Activated CD8-positive, alpha-beta T cell treated with anti-CD3 and anti-CD28 coated beads, Interleukin-2, amount 10 ng/mL, durations not matched to agents 7 days and 5 days (primary cell): ENCODE measurements around the gene HCFC1R1. TPM values are rescaled to one million over a fixed set of nuclear protein-coding genes. Genes with fewer than 3 reads are reported as not detected.
"Not testable (repeated sequence)": the region's sequence is repeated elsewhere in the genome, so short reads cannot be mapped to it uniquely, and the experiment has no call there.

Source experiments
- ATAC-seq: fragments of 150-1000 bp; cut with Tn5 transposase; one replicate; pipeline ENCODE4 v1.10.0; 2021; ENCODE audit warnings: moderate library complexity
- CTCF ChIA-PET: fragments of 350-600 bp; sonication (Branson Sonifier 250); formaldehyde crosslinking; loops from one replicate; lab custom pipeline; 2021; ENCODE audit warnings: antibody characterized with exemption; lab: Charles Lee
- POLR2A ChIA-PET: fragments of 350-600 bp; sonication (Branson Sonifier 250); formaldehyde crosslinking; loops from one replicate; lab custom pipeline; 2021; ENCODE audit warnings: antibody characterized with exemption; lab: Charles Lee
- DNase-seq: peaks from one replicate; pipeline ENCODE4 v3.0.0-alpha.2; 2020
- H3K27ac Mint-ChIP-seq: one replicate; pipeline ENCODE4 v1.8.0; 2021; ENCODE audit warnings: mild to moderate bottlenecking, mixed read lengths
- H3K27me3 Mint-ChIP-seq: one replicate; pipeline ENCODE4 v1.8.0; 2021; ENCODE audit warnings: low read depth, mixed read lengths
- H3K36me3 Mint-ChIP-seq: one replicate; pipeline ENCODE4 v1.8.0; 2021; ENCODE audit warnings: low read depth, mixed read lengths
- H3K4me1 Mint-ChIP-seq: one replicate; pipeline ENCODE4 v1.8.0; 2021; ENCODE audit warnings: low read depth, mixed read lengths
- H3K4me3 Mint-ChIP-seq: one replicate; pipeline ENCODE4 v1.8.0; 2021; ENCODE audit warnings: mild to moderate bottlenecking, mixed read lengths
- H3K9me3 Mint-ChIP-seq: one replicate; pipeline ENCODE4 v1.8.0; 2022; ENCODE audit warnings: mixed read lengths; ENCODE audit not compliant: insufficient read depth
- total RNA-seq, 2 experiments: library from RNA; stranded (reverse); gene quantifications; one replicate each; pipeline ENCODE4 v1.2.3, GENCODE V29; 2021

The HCFC1R1 gene
- total RNA-seq, 2 experiments from 2014 or later: 41.0 to 41.7 TPM

DNA sequence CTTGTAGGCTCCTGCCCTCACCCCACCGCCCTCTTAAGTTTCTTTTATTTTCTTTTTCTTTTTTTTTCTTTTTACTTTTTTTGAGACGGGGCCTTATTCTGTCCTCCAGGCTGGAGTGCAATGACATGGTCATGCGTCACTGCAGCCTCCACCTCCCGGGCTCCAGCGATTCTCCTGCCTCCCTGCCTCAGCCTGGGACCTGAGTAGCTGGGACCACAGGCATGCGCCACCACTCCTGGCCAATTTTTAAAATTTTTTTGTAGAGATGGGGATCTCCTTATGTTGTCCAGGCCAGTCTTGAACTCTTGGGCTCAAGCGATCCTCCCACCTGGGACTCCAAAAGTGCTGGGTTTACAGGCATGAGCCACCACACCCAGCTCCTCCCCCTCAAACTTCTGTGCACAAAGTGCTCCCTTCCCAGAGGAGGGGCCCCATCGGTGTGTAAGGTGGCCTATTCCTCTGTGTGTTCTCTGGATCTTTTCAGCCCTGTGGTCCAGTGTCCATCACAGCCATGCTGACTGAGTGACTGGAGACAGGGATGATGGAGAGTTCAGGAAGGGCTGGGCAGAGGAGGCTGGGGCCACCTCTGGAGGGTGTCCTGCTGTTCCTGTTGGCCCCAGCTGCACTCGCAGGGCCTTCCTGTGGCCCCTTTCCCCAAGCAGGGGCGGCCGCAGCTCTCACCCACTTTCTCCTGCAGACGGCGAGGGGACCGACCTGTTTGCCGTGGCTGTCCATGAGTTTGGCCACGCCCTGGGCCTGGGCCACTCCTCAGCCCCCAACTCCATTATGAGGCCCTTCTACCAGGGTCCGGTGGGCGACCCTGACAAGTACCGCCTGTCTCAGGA lies 32.8 kb upstream of the HCFC1R1 start:
- Mint-ChIP-seq H3K27ac (peak overlapping the region; percentile 95), H3K9me3 (no peaks in the 10 kb centered on the region), H3K27me3 (no peaks in the 10 kb centered on the region), H3K4me3 (peak overlapping the region; percentile 94), H3K4me1 (peaks cover 71% of the 10 kb centered on the region), H3K36me3 (peaks cover 69% of the 10 kb centered on the region)
- no peak for ATAC-seq
- ChIA-PET CTCF (interaction anchor here (0.6 to 2.7 kb wide), 8 partner anchors 9 to 78 kb away, joined by 3 to 30 read pairs (median 8); partner anchors contain the start of genes IL32 and ZNF213), POLR2A (interaction anchor here (0.7 to 4.3 kb wide), 7 partner anchors 9 to 115 kb away, joined by 3 to 19 read pairs (median 4); partner anchors contain the start of genes IL32, ZNF213 and ZSCAN10)
- DNase-seq: no peak

DNA sequence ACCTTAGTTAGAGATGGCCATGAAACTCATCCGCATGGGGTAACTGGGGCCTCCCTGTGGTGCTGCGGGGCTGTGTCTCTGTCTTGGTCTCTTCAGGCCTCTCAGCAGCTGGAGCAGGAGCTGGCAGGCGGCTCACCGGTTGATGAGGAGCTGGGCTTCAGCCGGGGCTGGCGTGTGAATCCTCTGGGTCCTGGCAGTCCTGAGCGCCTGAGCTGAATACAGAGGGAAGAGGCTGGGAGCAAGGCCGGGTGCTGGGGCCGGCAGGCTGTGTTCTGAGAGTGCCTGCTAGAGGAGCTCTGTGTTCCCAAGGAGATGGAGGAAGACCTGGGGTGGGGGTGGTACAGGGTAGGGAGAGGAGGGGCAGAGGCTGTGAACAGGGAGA lies 32.0 kb upstream of the HCFC1R1 start:
- H3K4me1 Mint-ChIP-seq: peaks cover 75% of the 10 kb centered on the region

DNA sequence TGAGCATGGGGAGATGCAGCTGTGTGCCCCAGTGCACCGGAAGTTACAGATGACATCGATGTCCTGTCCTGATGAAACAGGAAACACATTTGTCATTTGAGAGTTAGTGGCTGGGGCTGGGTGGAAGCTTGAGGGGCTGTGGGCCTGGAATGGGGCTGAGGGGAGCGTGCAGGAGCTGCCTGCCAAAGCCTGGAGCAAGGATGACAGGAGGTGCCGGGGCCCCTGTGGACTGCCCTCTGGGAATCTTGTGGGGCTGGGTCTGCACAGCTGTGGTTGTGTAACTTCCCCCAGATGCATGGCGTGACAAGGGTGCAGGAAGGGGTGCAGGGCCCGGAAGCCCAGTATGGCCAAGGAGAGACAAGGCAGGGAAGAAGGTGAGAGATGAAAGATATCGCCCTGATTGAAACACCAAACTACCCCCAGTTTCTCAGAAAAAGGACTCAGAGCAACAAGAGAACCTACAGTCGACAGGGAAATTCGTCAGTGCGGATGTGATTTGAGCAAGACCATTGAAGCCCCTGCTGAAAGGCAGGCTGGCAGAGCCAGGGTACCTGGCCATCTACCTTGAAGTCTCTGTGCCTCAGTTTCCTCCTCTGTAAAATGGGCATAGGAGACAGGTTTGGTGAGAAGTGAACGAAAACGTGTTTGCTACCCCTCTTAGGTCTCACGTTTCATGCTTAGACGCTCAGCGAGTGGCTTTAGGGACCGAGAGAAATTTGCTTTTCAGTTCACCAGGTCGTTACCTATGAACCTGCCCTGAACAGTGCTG lies 31.4 kb upstream of the HCFC1R1 start:
- Mint-ChIP-seq H3K9me3 (no peaks in the 10 kb centered on the region), H3K27ac (peak overlapping the region; percentile 95), H3K4me1 (peaks cover 75% of the 10 kb centered on the region), H3K27me3 (no peaks in the 10 kb centered on the region), H3K36me3 (peaks cover 77% of the 10 kb centered on the region), H3K4me3 (peak overlapping the region; percentile 63)
- DNase-seq (peak; percentile 80), ATAC-seq (peak; percentile 18)
- CTCF ChIA-PET: interaction anchor here (1.4 to 2.7 kb wide), 4 partner anchors 21 to 75 kb away, joined by 4 to 30 read pairs (median 15); no protein-coding TSS in a partner anchor
- POLR2A ChIA-PET: interaction anchor here (1.0 to 2.1 kb wide), 3 partner anchors 10 to 79 kb away, joined by 4 to 9 read pairs (median 6); partner anchors contain the start of genes IL32 and ZNF213

More for the DNA sequence above, 32.0 kb upstream of the HCFC1R1 start:
- not testable (repeated sequence) for H3K27me3 Mint-ChIP-seq, H3K9me3 Mint-ChIP-seq, DNase-seq, ATAC-seq
- ChIA-PET POLR2A (interaction anchor here (0.7 to 4.3 kb wide), 5 partner anchors 8 to 115 kb away, joined by 3 to 19 read pairs (median 6); partner anchors contain the start of genes IL32, ZNF213 and ZSCAN10), CTCF (interaction anchor here (0.6 to 2.7 kb wide), 6 partner anchors 20 to 79 kb away, joined by 3 to 30 read pairs (median 8); partner anchors contain the start of gene ZNF213)
- peaks cover 77% of the 10 kb centered on the region for H3K36me3 Mint-ChIP-seq
- peak overlapping the region; percentile 95 for H3K27ac Mint-ChIP-seq
- peak overlapping the region; percentile 63 for H3K4me3 Mint-ChIP-seq

DNA sequence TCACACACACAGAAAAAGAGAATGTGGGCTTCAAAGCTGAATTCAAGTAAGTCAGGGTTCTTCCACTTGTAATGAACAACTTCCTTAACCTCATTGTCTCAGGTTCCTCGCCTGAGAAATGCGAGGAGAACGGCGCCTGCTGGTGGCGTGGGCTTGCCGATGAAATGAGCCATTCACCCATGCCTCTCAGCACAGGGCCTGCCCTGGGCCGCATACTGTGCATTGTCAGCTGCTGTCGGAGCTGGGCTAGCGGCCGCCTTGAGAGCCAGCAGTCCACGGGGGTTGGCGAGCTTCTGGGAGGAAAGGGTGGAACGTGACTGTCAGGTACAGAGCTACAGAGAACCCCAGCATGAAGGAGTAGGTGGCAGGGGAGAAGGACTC lies 29.6 kb upstream of the HCFC1R1 start:
- H3K4me3 Mint-ChIP-seq, ATAC-seq, POLR2A ChIA-PET, DNase-seq, H3K9me3 Mint-ChIP-seq, H3K27me3 Mint-ChIP-seq, CTCF ChIA-PET: not testable (repeated sequence)
- H3K4me1 Mint-ChIP-seq: peaks cover 85% of the 10 kb centered on the region
- peak overlapping the region; percentile 51 for H3K27ac Mint-ChIP-seq
- peaks cover 77% of the 10 kb centered on the region for H3K36me3 Mint-ChIP-seq

DNA sequence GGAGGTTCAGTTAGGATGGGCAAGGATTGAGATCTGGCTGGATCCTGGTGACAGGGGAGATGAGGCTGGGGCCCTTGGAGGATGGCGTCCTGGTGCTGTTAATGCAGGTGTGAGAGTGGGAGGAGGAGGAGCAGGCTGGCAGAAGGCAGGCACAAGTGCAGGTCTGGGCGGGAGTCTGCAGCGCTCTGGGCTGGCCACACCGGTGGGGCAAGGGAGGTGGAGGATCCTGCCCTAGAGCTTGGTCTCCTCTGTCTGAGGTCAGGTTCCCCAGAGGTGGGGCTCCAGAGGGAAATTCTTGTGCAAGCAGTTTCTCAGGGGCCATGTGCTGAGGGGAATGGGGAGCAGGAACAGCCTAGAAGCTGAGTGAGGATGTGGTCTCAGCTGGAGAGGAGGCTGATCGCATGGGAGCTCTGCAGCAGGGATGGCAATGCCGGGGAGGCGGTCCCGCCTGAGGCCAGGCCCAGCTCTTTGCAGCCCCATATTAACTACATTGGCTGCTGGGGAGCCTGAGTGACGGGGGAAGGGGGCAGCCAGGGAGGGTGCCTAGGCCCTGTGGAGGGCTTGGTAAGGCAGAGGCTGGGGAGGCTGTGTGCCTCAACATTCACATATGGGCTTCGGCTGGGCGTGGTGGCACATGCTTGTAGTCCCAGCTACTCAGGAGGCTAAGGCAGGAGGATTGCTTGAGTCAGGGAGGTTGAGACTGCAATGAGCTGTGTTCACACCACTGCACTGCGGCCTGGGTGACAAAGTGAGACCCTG lies 29.0 kb upstream of the HCFC1R1 start:
- H3K27me3 Mint-ChIP-seq, H3K9me3 Mint-ChIP-seq, H3K4me3 Mint-ChIP-seq, POLR2A ChIA-PET, DNase-seq: not testable (repeated sequence)
- CTCF ChIA-PET: interaction anchor here (16.3 kb wide), 1 partner anchor 22 kb away, joined by 270 read pairs; no protein-coding TSS in a partner anchor
- Mint-ChIP-seq H3K4me1 (peaks cover 91% of the 10 kb centered on the region), H3K27ac (peak overlapping the region; percentile 72), H3K36me3 (peaks cover 78% of the 10 kb centered on the region)
- peak; percentile 37 for ATAC-seq

DNA sequence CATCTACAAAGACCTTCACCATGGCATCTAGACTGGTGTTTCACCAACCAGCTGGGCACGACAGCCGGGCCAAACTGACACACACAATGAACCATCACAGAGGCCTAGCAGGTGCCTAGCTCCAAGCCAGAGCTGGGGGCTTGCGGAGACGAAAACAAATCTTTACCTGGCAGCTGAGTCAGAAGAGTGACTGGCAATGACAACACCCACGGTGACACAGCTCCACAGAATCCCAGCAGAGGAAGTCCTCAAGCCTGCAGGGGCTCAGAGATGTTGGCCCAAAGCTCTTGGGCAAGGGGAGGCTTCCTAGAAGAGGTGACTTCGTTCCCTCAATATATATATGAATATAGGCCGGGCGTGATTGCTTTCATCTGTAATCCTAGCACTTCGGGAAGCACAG lies 27.8 kb upstream of the HCFC1R1 start:
- DNase-seq (no peak), ATAC-seq (no peak)
- Mint-ChIP-seq H3K27ac (peak overlapping the region; percentile 70), H3K36me3 (peaks cover 72% of the 10 kb centered on the region), H3K4me1 (peaks cover 82% of the 10 kb centered on the region), H3K27me3 (peaks cover 10% of the 10 kb centered on the region), H3K4me3 (no peak overlapping the region), H3K9me3 (no peaks in the 10 kb centered on the region)
- POLR2A ChIA-PET: interaction anchor here (1.2 to 1.3 kb wide), 2 partner anchors 14 to 26 kb away, joined by 3 to 4 read pairs; partner anchors contain the start of gene IL32
- CTCF ChIA-PET: interaction anchor here (0.8 to 16.3 kb wide), 4 partner anchors 20 to 78 kb away, joined by 3 to 270 read pairs (median 4); no protein-coding TSS in a partner anchor

DNA sequence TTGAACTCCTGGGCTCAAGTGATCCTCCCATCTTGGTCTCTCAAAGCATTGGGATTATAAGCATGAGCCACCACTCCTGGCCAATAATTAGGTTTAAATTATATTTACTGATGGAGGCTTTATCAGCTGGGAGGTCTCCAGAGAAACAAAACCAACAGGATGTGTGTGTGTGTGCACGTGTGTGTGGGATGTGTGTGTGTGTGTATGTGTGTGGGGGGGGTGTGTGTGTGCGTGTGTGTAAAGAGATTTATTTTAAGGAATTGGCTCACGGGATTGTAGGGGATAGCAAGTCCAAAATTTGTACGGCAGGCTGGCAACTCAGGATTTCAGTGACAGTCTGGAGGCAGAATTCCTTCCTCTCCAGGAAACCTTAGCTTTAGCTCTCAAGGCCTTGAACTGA lies 27.3 kb upstream of the HCFC1R1 start:
- peak overlapping the region; percentile 38 for H3K4me3 Mint-ChIP-seq
- peaks cover 10% of the 10 kb centered on the region for H3K27me3 Mint-ChIP-seq
- no peak for DNase-seq
- H3K4me1 Mint-ChIP-seq: peaks cover 79% of the 10 kb centered on the region
- peaks cover 69% of the 10 kb centered on the region for H3K36me3 Mint-ChIP-seq
- POLR2A ChIA-PET: interaction anchor here (1.2 to 1.3 kb wide), 2 partner anchors 14 to 26 kb away, joined by 3 to 4 read pairs; partner anchors contain the start of gene IL32
- H3K27ac Mint-ChIP-seq: peak overlapping the region; percentile 70
- no peak for ATAC-seq
- H3K9me3 Mint-ChIP-seq: no peaks in the 10 kb centered on the region
- CTCF ChIA-PET: interaction anchor here (0.8 to 16.3 kb wide), 4 partner anchors 20 to 79 kb away, joined by 3 to 270 read pairs (median 4); no protein-coding TSS in a partner anchor

DNA sequence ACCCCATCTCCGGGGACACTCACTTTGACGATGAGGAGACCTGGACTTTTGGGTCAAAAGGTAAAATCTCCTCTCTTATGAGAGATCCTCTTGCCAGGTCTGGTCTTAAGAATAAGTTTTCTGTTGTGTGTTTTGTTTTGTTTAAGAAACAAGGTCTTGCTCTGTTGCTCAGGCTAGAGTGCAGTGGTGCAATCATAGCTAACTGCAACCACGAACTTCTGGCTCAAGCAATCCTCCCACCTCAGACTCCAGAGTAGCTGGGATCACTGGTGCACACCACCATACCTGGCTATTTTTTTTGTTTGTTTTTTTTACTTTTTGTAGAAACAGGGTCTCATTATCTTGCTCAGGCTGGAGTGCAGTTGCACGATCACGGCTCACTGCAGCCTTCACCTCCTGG lies 26.7 kb upstream of the HCFC1R1 start:
- ATAC-seq (no peak), DNase-seq (no peak)
- POLR2A ChIA-PET: interaction anchor here (1.0 to 1.3 kb wide), 2 partner anchors 15 to 23 kb away, joined by 3 to 4 read pairs; partner anchors contain the start of gene IL32
- H3K4me3 Mint-ChIP-seq: peak overlapping the region; percentile 38
- peak overlapping the region; percentile 70 for H3K27ac Mint-ChIP-seq
- H3K27me3 Mint-ChIP-seq: peaks cover 10% of the 10 kb centered on the region
- peaks cover 76% of the 10 kb centered on the region for H3K4me1 Mint-ChIP-seq
- peaks cover 65% of the 10 kb centered on the region for H3K36me3 Mint-ChIP-seq
- H3K9me3 Mint-ChIP-seq: no peaks in the 10 kb centered on the region
- CTCF ChIA-PET: interaction anchor here (1.6 to 16.3 kb wide), 3 partner anchors 8 to 28 kb away, joined by 4 to 270 read pairs (median 32); no protein-coding TSS in a partner anchor

DNA sequence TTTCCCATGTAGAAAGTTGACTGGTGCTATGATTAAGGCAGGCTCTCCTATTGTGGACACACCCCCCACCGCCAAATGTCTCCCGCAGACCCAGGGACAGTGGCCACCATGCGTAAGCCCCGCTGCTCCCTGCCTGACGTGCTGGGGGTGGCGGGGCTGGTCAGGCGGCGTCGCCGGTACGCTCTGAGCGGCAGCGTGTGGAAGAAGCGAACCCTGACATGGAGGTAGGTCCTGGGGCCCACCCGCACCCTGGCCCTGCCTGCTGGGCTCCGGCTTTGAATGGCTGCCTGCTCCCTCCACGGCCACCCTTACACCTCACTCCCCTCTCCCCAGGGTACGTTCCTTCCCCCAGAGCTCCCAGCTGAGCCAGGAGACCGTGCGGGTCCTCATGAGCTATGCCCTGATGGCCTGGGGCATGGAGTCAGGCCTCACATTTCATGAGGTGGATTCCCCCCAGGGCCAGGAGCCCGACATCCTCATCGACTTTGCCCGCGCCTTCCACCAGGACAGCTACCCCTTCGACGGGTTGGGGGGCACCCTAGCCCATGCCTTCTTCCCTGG lies 26.3 kb upstream of the HCFC1R1 start:
- H3K4me1 Mint-ChIP-seq: peaks cover 75% of the 10 kb centered on the region
- no peak for ATAC-seq
- peaks cover 64% of the 10 kb centered on the region for H3K36me3 Mint-ChIP-seq
- ChIA-PET POLR2A (interaction anchor here (1.0 to 2.3 kb wide), 3 partner anchors 11 to 80 kb away, joined by 3 to 7 read pairs (median 3); no protein-coding TSS in a partner anchor), CTCF (interaction anchor here (1.1 to 16.3 kb wide), 4 partner anchors 9 to 80 kb away, joined by 4 to 270 read pairs (median 20); no protein-coding TSS in a partner anchor)
- H3K27me3 Mint-ChIP-seq: peaks cover 14% of the 10 kb centered on the region
- DNase-seq: no peak
- H3K27ac Mint-ChIP-seq: peak overlapping the region; percentile 70
- no peaks in the 10 kb centered on the region for H3K9me3 Mint-ChIP-seq
- H3K4me3 Mint-ChIP-seq: peak overlapping the region; percentile 38

DNA sequence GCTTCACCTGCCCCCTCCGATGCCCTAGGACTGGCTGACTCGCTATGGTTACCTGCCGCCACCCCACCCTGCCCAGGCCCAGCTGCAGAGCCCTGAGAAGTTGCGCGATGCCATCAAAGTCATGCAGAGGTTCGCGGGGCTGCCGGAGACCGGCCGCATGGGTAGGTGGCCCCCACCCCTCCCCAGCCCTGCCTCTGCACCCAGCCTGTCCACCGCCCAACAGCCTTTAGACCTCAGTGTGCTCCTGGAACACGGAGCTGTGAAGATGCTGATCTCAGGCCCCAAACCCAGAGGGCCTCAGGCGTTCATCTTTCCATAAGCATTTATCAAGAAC lies 23.6 kb upstream of the HCFC1R1 start:
- H3K27ac Mint-ChIP-seq: peak overlapping the region; percentile 90
- no peak for ATAC-seq
- peaks cover 64% of the 10 kb centered on the region for H3K4me1 Mint-ChIP-seq
- peak overlapping the region; percentile 83 for H3K4me3 Mint-ChIP-seq
- DNase-seq: peak; percentile 46
- peaks cover 51% of the 10 kb centered on the region for H3K36me3 Mint-ChIP-seq
- ChIA-PET CTCF (interaction anchor here (0.6 to 16.3 kb wide), 7 partner anchors 12 to 175 kb away, joined by 3 to 270 read pairs (median 4); no protein-coding TSS in a partner anchor), POLR2A (interaction anchor here (0.8 to 2.4 kb wide), 5 partner anchors 10 to 102 kb away, joined by 3 to 19 read pairs (median 4); partner anchors contain the start of genes HCFC1R1, THOC6 and ZNF213)
- peaks cover 32% of the 10 kb centered on the region for H3K27me3 Mint-ChIP-seq
- no peaks in the 10 kb centered on the region for H3K9me3 Mint-ChIP-seq
